HG02623 (cell line): ENCODE results near the gene SIRT5.

Experiments
- ATAC-seq: cut with Tn5 transposase; IDR thresholded peaks from one replicate; pipeline ENCODE4 v1.9.1; 2021; ENCODE audit warnings: moderate library complexity; ENCODE audit not compliant: unreplicated experiment

SIRT5 gene

GRCh38 chr6:13629459-13630116 is 55.2 kb downstream of the SIRT5 start:
- no peak for ATAC-seq

DNA sequence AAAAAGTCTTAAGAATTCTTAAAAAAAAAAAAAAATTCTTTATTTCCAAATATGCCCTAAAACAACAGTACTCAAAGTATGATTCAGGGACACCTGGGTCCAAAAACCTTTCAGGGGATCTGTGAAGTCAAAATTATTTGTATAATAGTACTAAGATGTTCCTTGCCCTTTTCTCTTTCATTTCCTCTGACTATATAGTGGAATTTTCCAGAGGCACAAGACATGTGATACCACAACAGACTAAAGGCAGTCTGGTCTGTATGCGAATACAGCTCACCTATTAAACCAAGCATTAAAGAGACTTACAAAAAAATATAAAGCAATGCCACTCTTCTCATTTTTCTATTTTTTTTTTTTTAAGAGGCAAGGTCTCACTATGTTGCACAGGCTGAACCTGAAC is 56.1 kb downstream of the SIRT5 start:
- no peak for ATAC-seq

DNA sequence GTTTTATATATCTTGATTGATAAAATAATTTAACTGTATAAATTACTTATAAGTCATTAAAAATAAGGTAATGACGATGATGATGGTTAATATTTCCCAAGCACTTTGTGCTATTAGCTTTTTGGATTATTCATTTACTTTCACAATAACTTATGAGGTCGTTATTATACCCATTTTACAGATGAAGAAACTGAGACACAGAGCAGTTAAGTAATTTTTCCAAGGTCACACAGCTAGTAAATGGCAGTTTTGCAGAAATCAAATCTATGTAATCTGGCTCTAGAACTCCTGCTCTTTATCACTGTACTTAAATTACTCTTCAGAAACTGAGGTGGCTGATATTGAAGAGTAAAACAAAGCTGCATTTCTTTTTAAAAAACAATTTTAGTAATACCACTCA is 58.9 kb downstream of the SIRT5 start:
- no peak for ATAC-seq

DNA sequence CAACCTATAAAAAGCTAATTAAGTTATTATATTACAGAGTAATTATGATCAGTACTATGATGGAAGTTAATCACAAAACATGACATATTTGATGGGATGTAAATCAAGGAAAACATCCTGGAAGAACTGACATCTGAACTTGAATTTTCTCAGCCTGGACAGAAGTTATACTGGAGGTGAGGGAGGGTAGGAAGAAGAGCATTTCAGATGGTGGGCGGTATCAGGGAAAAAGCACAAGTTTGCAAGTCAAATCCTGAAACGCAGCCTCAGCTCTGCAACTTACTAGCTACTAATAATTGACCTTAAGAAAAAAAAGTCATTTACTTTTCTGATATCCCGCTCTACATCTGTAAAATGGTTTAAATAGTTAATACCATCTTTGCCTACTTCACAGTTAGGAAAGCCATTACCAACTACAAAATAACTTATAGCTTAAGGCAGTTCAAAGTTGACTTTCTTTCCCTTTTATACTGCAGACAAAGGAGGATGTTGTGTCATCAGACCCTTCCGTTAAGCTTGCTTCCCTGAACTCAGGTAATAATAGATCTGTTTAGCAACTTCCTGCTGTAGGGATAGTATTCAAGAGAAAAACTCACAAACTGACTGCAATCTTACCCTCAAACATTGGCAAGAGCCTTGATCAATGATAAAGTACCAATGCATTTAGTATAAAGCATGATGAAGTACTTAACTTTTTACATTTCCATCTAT is 61.7 kb downstream of the SIRT5 start:
- no peak for ATAC-seq

- ATAC-seq, result no peak
Observed at GRCh38 chr6:13638014-13638413, 63.6 kb downstream of the SIRT5 start.

DNA sequence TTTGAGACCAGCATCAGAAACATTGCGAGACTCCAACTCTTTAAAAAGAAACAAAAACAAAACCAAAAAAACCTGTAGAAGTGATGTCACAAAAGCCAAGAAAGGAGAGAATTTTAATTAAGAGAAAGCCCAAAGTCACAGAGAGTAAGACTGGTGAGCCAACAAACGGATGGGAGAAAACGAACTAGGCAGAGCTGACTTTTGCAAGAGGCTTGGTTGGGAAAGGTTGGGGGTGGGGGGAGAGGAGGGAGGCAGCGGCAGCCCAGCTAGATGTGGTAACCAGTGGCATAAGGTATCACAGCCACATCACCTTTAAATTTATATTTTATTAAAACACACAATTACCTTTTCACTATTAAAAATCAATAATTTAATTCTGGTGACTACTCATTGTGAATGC is 64.2 kb downstream of the SIRT5 start:
- ATAC-seq, result no peak

DNA sequence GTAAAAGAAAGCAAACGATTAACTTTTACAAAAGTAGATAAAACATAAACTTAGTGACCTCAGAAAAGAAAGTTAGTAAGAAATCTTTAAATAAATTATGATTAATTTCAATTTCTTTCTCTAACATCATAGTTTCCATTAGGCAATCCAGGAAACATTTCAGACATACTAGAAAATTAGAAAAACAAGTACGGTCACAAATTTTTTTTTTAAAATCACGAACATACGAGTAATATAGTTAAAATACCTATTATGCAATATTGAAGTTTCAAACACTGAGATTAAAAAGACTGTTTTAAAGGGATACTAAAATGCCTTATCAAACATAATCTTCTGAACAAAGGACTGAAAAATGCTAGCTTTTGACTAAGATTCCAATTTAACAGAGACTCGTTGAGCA is 66.9 kb downstream of the SIRT5 start:
- no peak for ATAC-seq

DNA sequence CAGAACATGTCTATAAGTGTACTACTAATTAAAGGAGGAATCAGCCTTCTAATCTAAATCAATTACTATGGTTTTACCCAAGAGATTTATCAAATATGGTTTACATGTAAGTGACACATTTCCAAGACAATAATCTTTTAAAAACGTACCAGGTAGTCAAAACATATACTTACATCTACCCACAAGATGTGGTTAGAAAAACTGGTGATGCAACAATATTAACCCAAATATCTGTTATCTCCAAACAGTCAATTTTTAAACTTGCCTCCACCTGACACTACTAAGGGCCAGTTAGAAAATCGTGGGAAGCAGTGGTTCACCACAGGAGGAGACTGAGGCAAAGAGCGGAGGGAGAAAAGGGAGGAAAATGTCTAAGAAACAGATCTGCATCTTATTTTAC is 68.7 kb downstream of the SIRT5 start:
- ATAC-seq, result no peak

DNA sequence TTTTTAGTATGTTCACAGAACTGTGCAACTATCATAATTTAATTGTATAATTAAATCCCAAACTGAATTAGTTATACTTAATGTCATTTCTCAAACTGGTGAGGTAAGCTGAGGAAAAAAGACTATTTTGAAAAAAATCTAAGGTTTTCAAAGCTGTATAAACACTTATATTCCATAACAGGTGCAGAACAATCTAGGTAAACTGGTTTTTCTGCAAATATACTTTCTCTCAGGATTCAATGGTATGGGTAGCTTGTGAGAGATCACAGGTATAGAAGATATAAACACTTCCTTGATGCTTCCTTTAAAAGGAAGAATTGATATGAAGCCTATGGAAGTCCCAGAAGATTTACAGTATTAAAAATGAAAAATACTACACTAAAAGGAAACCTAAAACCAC is 74.4 kb downstream of the SIRT5 start:
- ATAC-seq, result no peak

DNA sequence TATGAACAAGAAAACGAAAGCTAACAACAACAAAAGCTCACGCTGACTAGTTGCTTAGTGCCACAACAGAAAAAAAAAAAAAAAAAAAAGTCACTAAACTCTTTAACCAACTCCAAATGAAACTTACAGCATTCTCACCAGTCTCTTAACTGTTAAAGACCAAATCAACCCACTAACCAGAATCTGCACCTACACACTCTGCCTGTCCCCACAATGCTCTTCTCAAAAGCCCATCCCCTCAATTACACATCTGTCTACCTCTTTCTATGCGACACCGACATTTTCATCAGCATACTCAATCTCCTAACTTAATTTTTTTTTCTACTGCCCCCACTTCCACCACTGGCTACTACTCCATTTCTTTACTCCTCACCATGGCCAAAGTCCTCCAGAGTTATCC is 75.0 kb downstream of the SIRT5 start:
- no peak for ATAC-seq

DNA sequence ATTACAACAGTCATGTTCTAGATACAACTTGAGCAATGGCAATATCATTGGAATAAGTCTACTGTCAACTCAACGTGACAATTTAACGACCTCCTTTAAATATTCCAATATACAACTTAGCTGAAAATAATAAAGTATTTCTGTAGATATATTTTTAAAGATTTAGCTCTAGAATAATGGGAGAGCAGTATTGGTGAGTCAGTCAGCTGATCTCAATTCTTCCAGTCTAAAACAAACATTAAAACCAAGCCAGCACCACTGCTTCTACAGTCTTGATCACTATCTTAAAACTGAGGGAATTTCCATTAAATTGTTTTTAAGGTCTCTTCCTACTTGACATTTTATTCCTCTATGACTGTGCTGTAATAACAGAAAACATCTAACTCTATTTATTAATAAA is 78.9 kb downstream of the SIRT5 start:
- ATAC-seq, result no peak

GRCh38 chr6:13654496-13654895 is 80.1 kb downstream of the SIRT5 start:
- ATAC-seq, result no peak

DNA sequence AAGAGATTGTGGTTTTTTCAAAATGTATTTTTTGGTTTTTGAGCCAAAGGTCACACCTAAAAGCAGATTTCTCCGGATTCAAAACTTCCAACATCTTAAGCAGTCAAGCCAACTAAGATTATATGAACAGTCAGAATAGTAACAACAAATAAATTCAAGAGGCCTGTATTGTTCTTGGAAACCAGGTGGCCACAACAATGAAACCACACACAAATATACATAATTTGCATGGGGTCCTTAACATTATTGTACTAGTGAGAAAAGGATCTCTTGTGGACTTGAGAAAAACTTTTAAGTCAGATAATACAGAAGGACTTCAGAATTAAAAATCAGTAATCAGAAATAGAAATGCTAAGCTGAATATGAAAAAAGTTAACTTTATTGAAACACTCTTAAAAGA is 81.3 kb downstream of the SIRT5 start:
- no peak for ATAC-seq

GRCh38 chr6:13660273-13660672 is 85.9 kb downstream of the SIRT5 start:
- ATAC-seq, result no peak

GRCh38 chr6:13660893-13661292 is 86.5 kb downstream of the SIRT5 start:
- ATAC-seq, result no peak

- ATAC-seq, result no peak
Observed at GRCh38 chr6:13661647-13662046, 87.2 kb downstream of the SIRT5 start.

DNA sequence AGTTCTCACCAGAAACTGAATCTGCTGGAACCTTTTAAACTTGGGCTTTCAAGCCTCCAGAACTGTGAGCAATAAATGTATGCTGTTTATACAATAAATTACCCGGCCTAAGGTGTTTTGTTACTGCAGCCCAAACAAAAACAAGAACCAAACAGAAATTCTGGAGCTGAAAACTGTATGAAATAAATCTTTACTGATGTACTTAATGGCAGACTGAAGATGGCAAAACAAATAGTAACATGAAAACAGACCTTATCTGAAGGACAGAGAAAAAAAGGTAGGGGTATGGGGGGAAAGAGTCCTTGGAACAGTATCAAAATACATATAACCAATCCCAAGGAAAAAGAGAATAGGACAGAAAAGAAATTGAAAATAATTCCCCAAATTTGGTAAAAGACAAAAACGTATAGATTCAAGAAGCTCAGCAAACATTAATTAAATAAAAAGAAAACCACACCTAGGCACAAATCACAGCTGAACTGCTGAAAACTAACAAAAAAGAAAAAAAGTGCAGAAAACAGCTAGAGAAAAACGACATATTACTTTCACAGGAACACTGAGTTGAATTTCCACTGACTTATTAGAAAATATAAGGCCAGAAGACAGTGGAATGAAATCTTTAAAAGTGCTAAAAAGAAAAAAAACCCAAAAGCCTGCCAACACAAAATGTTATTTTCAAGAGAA is 88.4 kb downstream of the SIRT5 start:
- no peak for ATAC-seq

DNA sequence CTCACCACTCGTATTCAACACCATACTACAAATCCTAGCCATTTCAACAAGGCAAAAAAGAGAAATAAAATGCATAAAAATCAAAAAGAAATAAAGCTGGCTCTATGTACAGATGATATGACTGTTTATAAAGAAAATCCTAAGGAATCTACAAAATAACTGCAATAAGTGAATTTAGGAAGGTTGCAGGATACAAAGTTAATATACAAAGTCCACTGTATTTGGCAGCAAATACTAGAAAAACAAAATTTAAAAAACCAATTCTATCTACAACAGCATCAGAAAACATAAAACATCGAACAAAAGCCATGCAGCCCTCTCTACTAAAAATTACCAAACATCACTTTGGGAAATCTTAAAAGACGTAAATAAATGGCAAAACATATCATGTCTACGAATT is 89.6 kb downstream of the SIRT5 start:
- no peak for ATAC-seq
